ENCODE measurements around the gene PIK3R2.
"Not testable (repeated sequence)": the region's sequence is repeated elsewhere in the genome, so short reads cannot be mapped to it uniquely, and the experiment has no call there.

The PIK3R2 gene

GRCh38 chr19:18155095-18156087, 2.4 kb downstream of the PIK3R2 start:
- DNase-seq (ENCODE audit: low read depth), result no peak

GRCh38 chr19:18156268-18156667, 3.3 kb downstream of the PIK3R2 start:
- DNase-seq (ENCODE audit: low read depth), result no peak

GRCh38 chr19:18156841-18157464, 4.0 kb downstream of the PIK3R2 start:
- peak; percentile 41 for DNase-seq (ENCODE audit: low read depth)

- DNase-seq (ENCODE audit: low read depth), result no peak
Measured at GRCh38 chr19:18157465-18158063, 4.6 kb downstream of the PIK3R2 start.

GRCh38 chr19:18158467-18158866, 5.5 kb downstream of the PIK3R2 start:
- no peak for DNase-seq (ENCODE audit: low read depth)

- not testable (repeated sequence) for DNase-seq (ENCODE audit: low read depth)
Measured at GRCh38 chr19:18159059-18159616, 6.2 kb downstream of the PIK3R2 start.

GRCh38 chr19:18159810-18160209, 6.8 kb downstream of the PIK3R2 start:
- no peak for DNase-seq (ENCODE audit: low read depth)

GRCh38 chr19:18160493-18160970, 7.6 kb downstream of the PIK3R2 start:
- no peak for DNase-seq (ENCODE audit: low read depth)

- DNase-seq (ENCODE audit: low read depth), result no peak
Measured at GRCh38 chr19:18160971-18161635, 8.1 kb downstream of the PIK3R2 start.

GRCh38 chr19:18161636-18162002, 8.7 kb downstream of the PIK3R2 start:
- no peak for DNase-seq (ENCODE audit: low read depth)

- no peak for DNase-seq (ENCODE audit: low read depth)
Measured at GRCh38 chr19:18164072-18164471, 11.1 kb downstream of the PIK3R2 start.

GRCh38 chr19:18165794-18166544, 13.0 kb downstream of the PIK3R2 start:
- no peak for DNase-seq (ENCODE audit: low read depth)

GRCh38 chr19:18167011-18167410, 14.0 kb downstream of the PIK3R2 start:
- DNase-seq (ENCODE audit: low read depth), result no peak

- no peak for DNase-seq (ENCODE audit: low read depth)
Measured at GRCh38 chr19:18167975-18168645, 15.1 kb downstream of the PIK3R2 start.

- no peak for DNase-seq (ENCODE audit: low read depth)
Measured at GRCh38 chr19:18168673-18169381, 15.9 kb downstream of the PIK3R2 start.

GRCh38 chr19:18170714-18171255, 17.8 kb downstream of the PIK3R2 start:
- no peak for DNase-seq (ENCODE audit: low read depth)

- DNase-seq (ENCODE audit: low read depth), result no peak
Measured at GRCh38 chr19:18171605-18172327, 18.8 kb downstream of the PIK3R2 start.

GRCh38 chr19:18172331-18173053, 19.5 kb downstream of the PIK3R2 start:
- DNase-seq (ENCODE audit: low read depth), result no peak

All from non-pigmented ciliary epithelial cell (primary cell).